ENCODE data around the gene C3orf52. TPM values are rescaled to one million over a fixed set of nuclear protein-coding genes. Genes with fewer than 3 reads are reported as not detected.

Gene C3orf52
- polyA plus RNA-seq, 1 donor (not counting 4 experiments of a cell fraction or from before 2014, with no cell fraction given), result 15.8 TPM

GRCh38 chr3:112115161-112115739 lies 29.1 kb downstream of the C3orf52 start:
- Histone ChIP-seq H3K9me3 (ENCODE audit: control insufficient read depth, low read depth, low read length) (no peaks in the 10 kb centered on the region), H2AFZ (ENCODE audit: control insufficient read depth, low read length) (no peak overlapping the region), H3K36me3 (ENCODE audit: control insufficient read depth in 2 of 2, extremely low read depth in 1 of 2, insufficient read depth in 2 of 2, low read length in 2 of 2) (peaks cover 34 to 35% of the 10 kb centered on the region in 2 experiments), H3K9ac (ENCODE audit: control insufficient read depth, extremely low read depth, insufficient read depth, low read length) (no peak overlapping the region), H3K79me2 (ENCODE audit: control insufficient read depth, insufficient read depth, low read length) (no peaks in the 10 kb centered on the region), H3K4me3 (ENCODE audit: control insufficient read depth in 2 of 3, extremely low read depth in 1 of 3, insufficient read depth in 2 of 3, low read depth in 1 of 3, low read length in 3 of 3) (no peak overlapping the region), H3K27ac (ENCODE audit: control insufficient read depth, insufficient read depth, low read length) (no peak overlapping the region), H4K20me1 (ENCODE audit: control insufficient read depth, extremely low read depth, insufficient read depth, low read length) (no peaks in the 10 kb centered on the region), H3K27me3 (ENCODE audit: control insufficient read depth, extremely low read depth, insufficient read depth, low read length) (no peaks in the 10 kb centered on the region), H3K4me2 (ENCODE audit: control insufficient read depth, extremely low read depth, insufficient read depth, low read depth, low read length) (no peak overlapping the region), H3K9me1 (ENCODE audit: control insufficient read depth, extremely low read depth, insufficient read depth, low read length) (no peaks in the 10 kb centered on the region), H3K4me1 (ENCODE audit: control insufficient read depth, extremely low read depth, insufficient read depth, low read length) (no peaks in the 10 kb centered on the region)
- no peak for FAIRE-seq
- TF ChIP-seq CTCF (optimal IDR thresholded peaks at IDR 0.05 in 1 of 3, IDR thresholded peaks at IDR 0.05 in 1 of 3, conservative IDR thresholded peaks at IDR 0.05 in 1 of 3; ENCODE audit: extremely low read depth in 1 of 3, insufficient read depth in 2 of 3, low read length in 3 of 3), result no peak
- TF ChIP-seq EZH2 (IDR thresholded peaks at IDR 0.05; ENCODE audit: low read length), result no peak
- no peak for DNase-seq (ENCODE audit: low read depth, low spot score)
- dilution Hi-C loops (cut with MboI; ENCODE audit: extremely low pct_ligation_motif_present, low sequenced_read_pairs), result no loop called here

GRCh38 chr3:112115806-112116383 lies 29.7 kb downstream of the C3orf52 start:
- H3K27me3 ChIP-seq (ENCODE audit: control insufficient read depth, extremely low read depth, insufficient read depth, low read length), result no peaks in the 10 kb centered on the region
- dilution Hi-C loops (cut with MboI; ENCODE audit: extremely low pct_ligation_motif_present, low sequenced_read_pairs), result no loop called here
- TF ChIP-seq CTCF (optimal IDR thresholded peaks at IDR 0.05 in 1 of 3, IDR thresholded peaks at IDR 0.05 in 1 of 3, conservative IDR thresholded peaks at IDR 0.05 in 1 of 3; ENCODE audit: extremely low read depth in 1 of 3, insufficient read depth in 2 of 3, low read length in 3 of 3) (no peak), EZH2 (IDR thresholded peaks at IDR 0.05; ENCODE audit: low read length) (no peak)
- H3K4me2 ChIP-seq (ENCODE audit: control insufficient read depth, extremely low read depth, insufficient read depth, low read depth, low read length), result no peak overlapping the region
- no peak overlapping the region for H3K27ac ChIP-seq (ENCODE audit: control insufficient read depth, insufficient read depth, low read length)
- peaks cover 34 to 35% of the 10 kb centered on the region in 2 experiments for H3K36me3 ChIP-seq (ENCODE audit: control insufficient read depth in 2 of 2, extremely low read depth in 1 of 2, insufficient read depth in 2 of 2, low read length in 2 of 2)
- no peak overlapping the region for H3K4me3 ChIP-seq (ENCODE audit: control insufficient read depth in 2 of 3, extremely low read depth in 1 of 3, insufficient read depth in 2 of 3, low read depth in 1 of 3, low read length in 3 of 3)
- H4K20me1 ChIP-seq (ENCODE audit: control insufficient read depth, extremely low read depth, insufficient read depth, low read length), result no peaks in the 10 kb centered on the region
- no peak overlapping the region for H2AFZ ChIP-seq (ENCODE audit: control insufficient read depth, low read length)
- no peaks in the 10 kb centered on the region for H3K4me1 ChIP-seq (ENCODE audit: control insufficient read depth, extremely low read depth, insufficient read depth, low read length)
- DNase-seq (ENCODE audit: low read depth, low spot score) (no peak), FAIRE-seq (no peak)
- no peaks in the 10 kb centered on the region for H3K79me2 ChIP-seq (ENCODE audit: control insufficient read depth, insufficient read depth, low read length)
- H3K9me1 ChIP-seq (ENCODE audit: control insufficient read depth, extremely low read depth, insufficient read depth, low read length), result no peaks in the 10 kb centered on the region
- no peaks in the 10 kb centered on the region for H3K9me3 ChIP-seq (ENCODE audit: control insufficient read depth, low read depth, low read length)
- H3K9ac ChIP-seq (ENCODE audit: control insufficient read depth, extremely low read depth, insufficient read depth, low read length), result no peak overlapping the region
